WTC11 (cell line): ENCODE measurements around the gene BZW2. TPM values are rescaled to one million over a fixed set of nuclear protein-coding genes. Genes with fewer than 3 reads are reported as not detected.

Experiments used
- ATAC-seq: fragments of 200-7000 bp; cut with Tn5 transposase; 2 replicates; pipeline ENCODE4 v1.10.0; 2021; ENCODE audit warnings: mild to moderate bottlenecking, moderate library complexity
- CTCF ChIA-PET: fragments of 300-600 bp; sonication (Branson Sonifier 250); formaldehyde crosslinking; loops from one replicate; lab custom pipeline; 2021; ENCODE audit warnings: antibody characterized with exemption; lab: Charles Lee
- POLR2A ChIA-PET: fragments of 350-600 bp; sonication (Branson Sonifier 250); formaldehyde crosslinking; loops from one replicate; lab custom pipeline; 2021; ENCODE audit warnings: antibody characterized with exemption; lab: Charles Lee
- DNase-seq: peaks from one replicate; pipeline ENCODE4 v3.0.0; 2021; ENCODE audit warnings: low spot score
- H3K27ac Mint-ChIP-seq: 2 replicates; pipeline ENCODE4 v1.8.0; 2021; ENCODE audit warnings: mixed read lengths
- H3K27me3 Mint-ChIP-seq: 2 replicates; pipeline ENCODE4 v1.8.0; 2021; ENCODE audit warnings: low read depth, mild to moderate bottlenecking, moderate library complexity, mixed read lengths
- H3K36me3 Mint-ChIP-seq: 2 replicates; pipeline ENCODE4 v1.8.0; 2021; ENCODE audit warnings: mixed read lengths
- H3K4me1 Mint-ChIP-seq: 2 replicates; pipeline ENCODE4 v1.8.0; 2022; ENCODE audit warnings: mixed read lengths
- H3K4me3 Mint-ChIP-seq: 2 replicates; pipeline ENCODE4 v1.8.0; 2021; ENCODE audit warnings: mild to moderate bottlenecking, moderate library complexity, mixed read lengths
- H3K9me3 Mint-ChIP-seq: 2 replicates; pipeline ENCODE4 v1.8.0; 2021; ENCODE audit warnings: mixed read lengths
- ATF6 ChIP-seq: sonication (generic); formaldehyde crosslinking; IDR thresholded peaks from 2 replicates; pipeline ENCODE4 v1.8.1; 2023; ENCODE audit warnings: mild to moderate bottlenecking, missing genetic modification reagents
- CREM ChIP-seq: sonication (generic); formaldehyde crosslinking; IDR thresholded peaks from 2 replicates; pipeline ENCODE4 v1.8.1; 2022; ENCODE audit warnings: mild to moderate bottlenecking, missing genetic modification reagents, moderate library complexity
- CTCF ChIP-seq: fragments of 200-600 bp; IDR thresholded peaks from 2 replicates; pipeline ENCODE4 v1.8.0; 2022; ENCODE audit warnings: antibody characterized with exemption
- ESRRA ChIP-seq: sonication (generic); formaldehyde crosslinking; IDR thresholded peaks from 2 replicates; pipeline ENCODE4 v1.8.1; 2022; ENCODE audit warnings: mild to moderate bottlenecking, missing genetic modification reagents, borderline replicate concordance
- ETV6 ChIP-seq: sonication (generic); formaldehyde crosslinking; IDR thresholded peaks from 2 replicates; pipeline ENCODE4 v1.8.1; 2022; ENCODE audit warnings: mild to moderate bottlenecking, missing genetic modification reagents
- FOXJ3 ChIP-seq: sonication (generic); formaldehyde crosslinking; IDR thresholded peaks from 2 replicates; pipeline ENCODE4 v1.9.0; 2021; ENCODE audit warnings: missing genetic modification reagents, mild to moderate bottlenecking, borderline replicate concordance
- FOXK1 ChIP-seq: sonication (generic); formaldehyde crosslinking; IDR thresholded peaks from 2 replicates; pipeline ENCODE4 v1.8.0; 2022; ENCODE audit warnings: mild to moderate bottlenecking, moderate library complexity, missing genetic modification reagents
- GTF2I ChIP-seq: fragments of 250-450 bp; sonication (Bioruptor Pico); conservative IDR thresholded peaks from 2 replicates; pipeline ENCODE4 v1.4.0; 2021; ENCODE audit warnings: mild to moderate bottlenecking
- NFATC4 ChIP-seq: fragments of 250-450 bp; sonication (Bioruptor Pico); IDR thresholded peaks from 2 replicates; pipeline ENCODE4 v1.9.0; 2021; ENCODE audit warnings: mild to moderate bottlenecking
- NFYB ChIP-seq: sonication (generic); formaldehyde crosslinking; conservative IDR thresholded peaks from 2 replicates; pipeline ENCODE4 v1.8.0; 2022; ENCODE audit warnings: low read depth, missing genetic modification reagents
- NR3C1 ChIP-seq: sonication (generic); formaldehyde crosslinking; conservative IDR thresholded peaks from 2 replicates; pipeline ENCODE4 v1.8.1; 2023; ENCODE audit warnings: low read depth, mild to moderate bottlenecking, missing genetic modification reagents
- SMAD4 ChIP-seq: sonication (generic); formaldehyde crosslinking; IDR thresholded peaks from 2 replicates; pipeline ENCODE4 v1.8.0; 2022; ENCODE audit warnings: mild to moderate bottlenecking, missing genetic modification reagents
- ZNF121 ChIP-seq: sonication (generic); formaldehyde crosslinking; IDR thresholded peaks from 2 replicates; pipeline ENCODE4 v1.8.0; 2023; ENCODE audit warnings: missing genetic modification reagents
- ZNF138 ChIP-seq: sonication (generic); formaldehyde crosslinking; conservative IDR thresholded peaks from 2 replicates; pipeline ENCODE4 v1.8.1; 2022; ENCODE audit warnings: mild to moderate bottlenecking, moderate library complexity, missing genetic modification reagents
- total RNA-seq: library from RNA; stranded (reverse); gene quantifications from 3 replicates; pipeline ENCODE4 v1.2.3, GENCODE V29; 2021
- TF ChIP-seq, protein P1 (sequence below): sonication (generic); formaldehyde crosslinking; IDR thresholded peaks from 2 replicates; pipeline ENCODE4 v1.8.1; 2023; ENCODE audit warnings: mild to moderate bottlenecking, moderate library complexity, missing genetic modification reagents
- TF ChIP-seq, protein P2 (sequence below): sonication (generic); formaldehyde crosslinking; IDR thresholded peaks from 2 replicates; pipeline ENCODE4 v1.8.1; 2022; ENCODE audit warnings: missing genetic modification reagents, borderline replicate concordance
- TF ChIP-seq, protein P3 (sequence below): fragments of 250-450 bp; sonication (Bioruptor Pico); IDR thresholded peaks from 2 replicates; pipeline ENCODE4 v1.9.0; 2021; ENCODE audit warnings: mild to moderate bottlenecking

BZW2 gene
- total RNA-seq, 1 experiment from 2014 or later = 105 TPM

- TF ChIP-seq NFATC4 (CRISPR knock-in tag) (no peak), ZNF121 (CRISPR knock-in tag) (no peak), SMAD4 (no peak), FOXK1 (CRISPR knock-in tag) (no peak), ZNF138 (CRISPR knock-in tag) (no peak), ESRRA (CRISPR knock-in tag) (no peak), NFYB (CRISPR knock-in tag) (no peak)
- TF ChIP-seq, protein P1, sequence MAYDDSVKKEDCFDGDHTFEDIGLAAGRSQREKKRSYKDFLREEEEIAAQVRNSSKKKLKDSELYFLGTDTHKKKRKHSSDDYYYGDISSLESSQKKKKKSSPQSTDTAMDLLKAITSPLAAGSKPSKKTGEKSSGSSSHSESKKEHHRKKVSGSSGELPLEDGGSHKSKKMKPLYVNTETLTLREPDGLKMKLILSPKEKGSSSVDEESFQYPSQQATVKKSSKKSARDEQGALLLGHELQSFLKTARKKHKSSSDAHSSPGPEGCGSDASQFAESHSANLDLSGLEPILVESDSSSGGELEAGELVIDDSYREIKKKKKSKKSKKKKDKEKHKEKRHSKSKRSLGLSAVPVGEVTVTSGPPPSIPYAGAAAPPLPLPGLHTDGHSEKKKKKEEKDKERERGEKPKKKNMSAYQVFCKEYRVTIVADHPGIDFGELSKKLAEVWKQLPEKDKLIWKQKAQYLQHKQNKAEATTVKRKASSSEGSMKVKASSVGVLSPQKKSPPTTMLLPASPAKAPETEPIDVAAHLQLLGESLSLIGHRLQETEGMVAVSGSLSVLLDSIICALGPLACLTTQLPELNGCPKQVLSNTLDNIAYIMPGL (CRISPR knock-in tag) = no peak
- TF ChIP-seq, protein P2, sequence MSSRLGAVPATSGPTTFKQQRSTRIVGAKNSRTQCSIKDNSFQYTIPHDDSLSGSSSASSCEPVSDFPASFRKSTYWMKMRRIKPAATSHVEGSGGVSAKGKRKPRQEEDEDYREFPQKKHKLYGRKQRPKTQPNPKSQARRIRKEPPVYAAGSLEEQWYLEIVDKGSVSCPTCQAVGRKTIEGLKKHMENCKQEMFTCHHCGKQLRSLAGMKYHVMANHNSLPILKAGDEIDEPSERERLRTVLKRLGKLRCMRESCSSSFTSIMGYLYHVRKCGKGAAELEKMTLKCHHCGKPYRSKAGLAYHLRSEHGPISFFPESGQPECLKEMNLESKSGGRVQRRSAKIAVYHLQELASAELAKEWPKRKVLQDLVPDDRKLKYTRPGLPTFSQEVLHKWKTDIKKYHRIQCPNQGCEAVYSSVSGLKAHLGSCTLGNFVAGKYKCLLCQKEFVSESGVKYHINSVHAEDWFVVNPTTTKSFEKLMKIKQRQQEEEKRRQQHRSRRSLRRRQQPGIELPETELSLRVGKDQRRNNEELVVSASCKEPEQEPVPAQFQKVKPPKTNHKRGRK = no peak
- TF ChIP-seq, all 79 proteins: peak for 0
Observed at GRCh38 chr7:16732828-16733227, 86.8 kb downstream of the BZW2 start (continued).

GRCh38 chr7:16734148-16734726 lies 88.3 kb downstream of the BZW2 start:
- Mint-ChIP-seq H3K36me3 (no peaks in the 10 kb centered on the region), H3K4me1 (peaks cover 16% of the 10 kb centered on the region), H3K27me3 (no peaks in the 10 kb centered on the region), H3K9me3 (no peaks in the 10 kb centered on the region), H3K4me3 (no peak overlapping the region), H3K27ac (no peak overlapping the region)
- TF ChIP-seq NFYB (CRISPR knock-in tag) = no peak
- TF ChIP-seq, protein P2 = no peak
- no peak for TF ChIP-seq CREM (CRISPR knock-in tag)
- TF ChIP-seq GTF2I = no peak
- TF ChIP-seq ZNF138 (CRISPR knock-in tag) = no peak
- TF ChIP-seq ATF6 = no peak
- ChIA-PET CTCF (no interaction called here), POLR2A (no interaction called here)
- ATAC-seq (no peak), DNase-seq (no peak)

GRCh38 chr7:16735020-16735419 lies 89.0 kb downstream of the BZW2 start:
- ATAC-seq = no peak
- H3K4me3 Mint-ChIP-seq = no peak overlapping the region
- H3K4me1 Mint-ChIP-seq = peaks cover 16% of the 10 kb centered on the region
- no peaks in the 10 kb centered on the region for H3K36me3 Mint-ChIP-seq
- ChIA-PET POLR2A (no interaction called here), CTCF (no interaction called here)
- DNase-seq = no peak
- H3K27ac Mint-ChIP-seq = no peak overlapping the region
- no peaks in the 10 kb centered on the region for H3K27me3 Mint-ChIP-seq
- no peaks in the 10 kb centered on the region for H3K9me3 Mint-ChIP-seq
- TF ChIP-seq NFYB (CRISPR knock-in tag) (no peak), CTCF (no peak), FOXJ3 (CRISPR knock-in tag) (no peak), SMAD4 (no peak), ETV6 (CRISPR knock-in tag) (no peak), NR3C1 (no peak)
- TF ChIP-seq, protein P3, sequence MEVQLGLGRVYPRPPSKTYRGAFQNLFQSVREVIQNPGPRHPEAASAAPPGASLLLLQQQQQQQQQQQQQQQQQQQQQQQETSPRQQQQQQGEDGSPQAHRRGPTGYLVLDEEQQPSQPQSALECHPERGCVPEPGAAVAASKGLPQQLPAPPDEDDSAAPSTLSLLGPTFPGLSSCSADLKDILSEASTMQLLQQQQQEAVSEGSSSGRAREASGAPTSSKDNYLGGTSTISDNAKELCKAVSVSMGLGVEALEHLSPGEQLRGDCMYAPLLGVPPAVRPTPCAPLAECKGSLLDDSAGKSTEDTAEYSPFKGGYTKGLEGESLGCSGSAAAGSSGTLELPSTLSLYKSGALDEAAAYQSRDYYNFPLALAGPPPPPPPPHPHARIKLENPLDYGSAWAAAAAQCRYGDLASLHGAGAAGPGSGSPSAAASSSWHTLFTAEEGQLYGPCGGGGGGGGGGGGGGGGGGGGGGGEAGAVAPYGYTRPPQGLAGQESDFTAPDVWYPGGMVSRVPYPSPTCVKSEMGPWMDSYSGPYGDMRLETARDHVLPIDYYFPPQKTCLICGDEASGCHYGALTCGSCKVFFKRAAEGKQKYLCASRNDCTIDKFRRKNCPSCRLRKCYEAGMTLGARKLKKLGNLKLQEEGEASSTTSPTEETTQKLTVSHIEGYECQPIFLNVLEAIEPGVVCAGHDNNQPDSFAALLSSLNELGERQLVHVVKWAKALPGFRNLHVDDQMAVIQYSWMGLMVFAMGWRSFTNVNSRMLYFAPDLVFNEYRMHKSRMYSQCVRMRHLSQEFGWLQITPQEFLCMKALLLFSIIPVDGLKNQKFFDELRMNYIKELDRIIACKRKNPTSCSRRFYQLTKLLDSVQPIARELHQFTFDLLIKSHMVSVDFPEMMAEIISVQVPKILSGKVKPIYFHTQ (CRISPR knock-in tag) = no peak
